H9 (cell line): Measurements from ENCODE around the gene SDC3. TPM values are rescaled to one million over a fixed set of nuclear protein-coding genes. Genes with fewer than 3 reads are reported as not detected.
A peak's percentile ranks its signal among the peaks of the same experiment; 100 is the strongest.

Experiments
- DNase-seq: peaks from one replicate; pipeline ENCODE4 v3.0.0-alpha.2; 2017
- H2AFZ ChIP-seq: one replicate; pipeline ENCODE4 v1.6.1; 2013; ENCODE audit warnings: mild to moderate bottlenecking, low read length, control low read depth, moderate library complexity
- H2AK5ac ChIP-seq: 2 replicates; pipeline ENCODE4 v1.6.1; 2013; ENCODE audit warnings: low read length, control low read depth, mixed read lengths; ENCODE audit not compliant: insufficient read length
- H2BK120ac ChIP-seq: one replicate; pipeline ENCODE4 v1.6.1; 2013; ENCODE audit warnings: low read depth, mild to moderate bottlenecking, low read length, control low read depth, inconsistent platforms; ENCODE audit not compliant: poor library complexity, severe bottlenecking
- H2BK12ac ChIP-seq: 2 replicates; pipeline ENCODE4 v1.6.1; 2013; ENCODE audit warnings: low read length, control low read depth, mixed read lengths, low read depth; ENCODE audit not compliant: insufficient read length
- H2BK15ac ChIP-seq: 2 replicates; pipeline ENCODE4 v1.6.1; 2013; ENCODE audit warnings: low read depth, low read length, control low read depth
- H2BK20ac ChIP-seq: one replicate; pipeline ENCODE4 v1.6.1; 2013; ENCODE audit warnings: low read depth, mild to moderate bottlenecking, low read length, control low read depth, inconsistent platforms; ENCODE audit not compliant: poor library complexity, severe bottlenecking
- H2BK5ac ChIP-seq: 2 replicates; pipeline ENCODE4 v1.6.1; 2013; ENCODE audit warnings: low read length, control low read depth, mixed read lengths; ENCODE audit not compliant: insufficient read length
- H3K14ac ChIP-seq: 2 replicates; pipeline ENCODE4 v1.6.1; 2013; ENCODE audit warnings: low read length, control low read depth; ENCODE audit not compliant: insufficient read depth
- H3K18ac ChIP-seq: 2 replicates; pipeline ENCODE4 v1.6.1; 2013; ENCODE audit warnings: low read depth, mild to moderate bottlenecking, mixed read lengths, low read length, control low read depth; ENCODE audit not compliant: insufficient read length
- H3K23ac ChIP-seq: 2 replicates; pipeline ENCODE4 v1.6.1; 2013; ENCODE audit warnings: low read length, control low read depth, mixed read lengths, low read depth; ENCODE audit not compliant: insufficient read length
- H3K23me2 ChIP-seq: 2 replicates; pipeline ENCODE4 v1.6.1; 2013; ENCODE audit warnings: low read depth, mild to moderate bottlenecking, mixed read lengths, low read length, control low read depth; ENCODE audit not compliant: insufficient read length, poor library complexity, severe bottlenecking
- H3K27ac ChIP-seq: 2 replicates; pipeline ENCODE4 v1.5.1; 2013; ENCODE audit warnings: low read length, control low read depth, mixed read lengths, low read depth; ENCODE audit not compliant: insufficient read length
- H3K27me3 ChIP-seq: 2 replicates; pipeline ENCODE4 v1.6.1; 2013; ENCODE audit warnings: low read length, control low read depth, inconsistent platforms; ENCODE audit not compliant: insufficient read depth
- H3K4ac ChIP-seq: 2 replicates; pipeline ENCODE4 v1.6.1; 2013; ENCODE audit warnings: low read depth, mild to moderate bottlenecking, control low read depth, inconsistent platforms, low read length, moderate library complexity
- H3K4me1 ChIP-seq: 2 replicates; pipeline ENCODE4 v1.6.1; 2013; ENCODE audit warnings: low read length, control low read depth, inconsistent platforms; ENCODE audit not compliant: insufficient read depth
- H3K4me2 ChIP-seq: 2 replicates; pipeline ENCODE4 v1.6.1; 2013; ENCODE audit warnings: low read length, control low read depth, mixed read lengths; ENCODE audit not compliant: insufficient read length, insufficient read depth
- H3K56ac ChIP-seq: 2 replicates; pipeline ENCODE4 v1.6.1; 2013; ENCODE audit warnings: low read depth, mild to moderate bottlenecking, mixed read lengths, low read length, control low read depth; ENCODE audit not compliant: insufficient read length
- H3K79me1 ChIP-seq: 2 replicates; pipeline ENCODE4 v1.6.1; 2013; ENCODE audit warnings: low read depth, mild to moderate bottlenecking, moderate library complexity, low read length, control low read depth, inconsistent platforms; ENCODE audit not compliant: insufficient read depth, poor library complexity, severe bottlenecking
- H3K79me2 ChIP-seq: 2 replicates; pipeline ENCODE4 v1.6.1; 2013; ENCODE audit warnings: low read length, control low read depth, inconsistent platforms; ENCODE audit not compliant: insufficient read depth
- H3K9ac ChIP-seq: 2 replicates; pipeline ENCODE4 v1.6.1; 2013; ENCODE audit warnings: low read length, control low read depth, mixed read lengths; ENCODE audit not compliant: insufficient read length; ENCODE audit errors: extremely low read depth
- H3K9me3 ChIP-seq: one replicate; pipeline ENCODE4 v1.6.1; 2013; ENCODE audit warnings: low read depth, low read length, inconsistent platforms; ENCODE audit not compliant: control insufficient read depth
- H3T11ph ChIP-seq: one replicate; pipeline ENCODE4 v1.6.1; 2013; ENCODE audit warnings: mild to moderate bottlenecking, low read length, control low read depth, inconsistent platforms
- H4K20me1 ChIP-seq: one replicate; pipeline ENCODE4 v1.6.1; 2013; ENCODE audit not compliant: control insufficient read depth, insufficient read length, insufficient read depth
- H4K5ac ChIP-seq: 2 replicates; pipeline ENCODE4 v1.6.1; 2013; ENCODE audit warnings: low read depth, mild to moderate bottlenecking, mixed read lengths, low read length, control low read depth; ENCODE audit not compliant: insufficient read length
- H4K8ac ChIP-seq: replicated peaks from 2 replicates; pipeline ENCODE4 v1.6.1; 2013; ENCODE audit warnings: low read length, control low read depth, mixed read lengths, low read depth; ENCODE audit not compliant: insufficient read length
- H4K91ac ChIP-seq: 2 replicates; pipeline ENCODE4 v1.6.1; 2013; ENCODE audit warnings: low read depth, mild to moderate bottlenecking, moderate library complexity, mixed read lengths, low read length, control low read depth; ENCODE audit not compliant: insufficient read length
- H3K27ac Mint-ChIP-seq, 3 experiments: 2 replicates in 2 of 3; 3 replicates in 1 of 3; pipeline ENCODE4 v1.8.0; 2020 to 2021; ENCODE audit warnings: mixed read lengths in 3 of 3, mild to moderate bottlenecking in 1 of 3, moderate library complexity in 1 of 3
- H3K27me3 Mint-ChIP-seq: 2 replicates; pipeline ENCODE4 v1.8.0; 2021; ENCODE audit warnings: low read depth, mild to moderate bottlenecking, moderate library complexity, mixed read lengths
- H3K36me3 Mint-ChIP-seq, 3 experiments: 2 replicates in 2 of 3; 3 replicates in 1 of 3; pipeline ENCODE4 v1.8.0; 2020 to 2021; ENCODE audit warnings: low read depth in 3 of 3, mixed read lengths in 3 of 3; ENCODE audit not compliant: insufficient read depth in 1 of 3
- H3K4me1 Mint-ChIP-seq, 2 experiments: 2 replicates each; pipeline ENCODE4 v1.8.0; 2020; ENCODE audit warnings: mixed read lengths in 2 of 2
- H3K4me3 Mint-ChIP-seq, 2 experiments: 2 replicates in 1 of 2; 3 replicates in 1 of 2; pipeline ENCODE4 v1.8.0; 2020 to 2021; ENCODE audit warnings: mild to moderate bottlenecking in 2 of 2, mixed read lengths in 2 of 2, moderate library complexity in 1 of 2
- H3K9me3 Mint-ChIP-seq, 2 experiments: 2 replicates in 1 of 2; 3 replicates in 1 of 2; pipeline ENCODE4 v1.8.0; 2020; ENCODE audit warnings: mild to moderate bottlenecking in 2 of 2, mixed read lengths in 2 of 2, moderate library complexity in 1 of 2
- WGBS: extraction: QIAGEN DNeasy Blood & Tissue Kit; methylation state at CpG from one replicate; pipeline ENCODE4 v1.1.7; 2013; ENCODE audit warnings: missing lambda C conversion rate, low lambda C conversion rate, mixed read lengths; ENCODE audit not compliant: insufficient read length; ENCODE audit errors: extremely low coverage; 5-methylcytosine and 5-hydroxymethylcytosine counted together
- total RNA-seq: library from RNA; stranded (reverse); gene quantifications from 2 replicates; pipeline ENCODE4 v1.2.1, GENCODE V29; 2021
- TF ChIP-seq, protein P1 (sequence below): fragments of 200-600 bp; sonication (generic); conservative IDR thresholded peaks from 3 replicates; pipeline ENCODE4 v1.8.0; 2021; ENCODE audit warnings: antibody characterized with exemption, mild to moderate bottlenecking

The SDC3 gene
- total RNA-seq, 1 experiment from 2014 or later, result 25.9 TPM

DNA sequence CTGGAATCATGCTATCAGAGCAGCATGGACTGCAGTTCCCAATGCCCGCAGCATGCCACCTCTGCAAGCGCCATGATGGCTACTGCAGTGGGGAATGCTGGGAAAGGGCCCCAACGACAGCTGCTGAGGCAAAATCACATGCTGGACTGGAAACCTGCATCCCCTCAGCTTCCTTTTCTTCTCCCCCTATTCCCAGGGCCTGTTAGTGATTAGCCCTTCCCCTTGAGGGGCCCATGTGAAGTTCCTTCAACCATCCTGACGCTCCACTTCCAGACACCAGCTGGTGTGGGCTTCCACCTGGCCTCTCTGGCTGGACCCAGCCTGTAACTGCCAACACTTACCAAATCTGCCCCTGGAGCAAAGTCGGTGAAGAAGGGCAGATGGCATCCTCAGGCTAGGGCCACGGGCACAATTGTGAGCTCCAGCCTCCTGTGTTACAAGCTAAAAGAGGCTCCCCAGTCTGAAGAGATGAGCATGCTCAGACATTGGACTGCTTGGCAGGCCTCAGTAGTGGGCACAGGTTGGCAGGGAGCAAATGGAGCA is 22.1 kb upstream of the SDC3 start:
- Histone ChIP-seq H3K18ac (no peak overlapping the region), H4K20me1 (no peaks in the 10 kb centered on the region), H3K14ac (no peak overlapping the region; the same call in 1 of the 2 replicates), H3K4ac (no peak overlapping the region), H3K23ac (no peak overlapping the region), H4K5ac (no peak overlapping the region), H3K4me1 (no peaks in the 10 kb centered on the region), H4K8ac (no peak overlapping the region), H2BK5ac (no peak overlapping the region), H2BK12ac (no peak overlapping the region), H3K27me3 (no peaks in the 10 kb centered on the region), H3T11ph (no peak overlapping the region), H2AFZ (no peak overlapping the region), H2BK20ac (no peak overlapping the region), H4K91ac (no peak overlapping the region), H3K56ac (no peak overlapping the region), H2BK120ac (no peak overlapping the region), H3K4me2 (no peak overlapping the region), H3K79me1 (no peaks in the 10 kb centered on the region), H2AK5ac (no peak overlapping the region), H2BK15ac (no peak overlapping the region), H3K9ac (no peak overlapping the region), H3K27ac (no peak overlapping the region), H3K23me2 (no peaks in the 10 kb centered on the region), H3K79me2 (no peaks in the 10 kb centered on the region), H3K9me3 (no peaks in the 10 kb centered on the region)
- H3K4me3 Mint-ChIP-seq, result no peak overlapping the region
- no CpG with 5 or more reads among the region's 6 CpGs for WGBS
- H3K36me3 Mint-ChIP-seq, result peaks cover 9 to 37% (median 31%) of the 10 kb centered on the region in 3 experiments; a peak in 6 of 7 replicates
- no peaks in the 10 kb centered on the region for H3K9me3 Mint-ChIP-seq
- peak overlapping the region in 2 of 3 experiments; percentile 56 to 85; a peak in 3 of 7 replicates for H3K27ac Mint-ChIP-seq
- H3K4me1 Mint-ChIP-seq, result peaks cover 3 to 11% of the 10 kb centered on the region in 2 experiments
- no peak for DNase-seq
- no peaks in the 10 kb centered on the region for H3K27me3 Mint-ChIP-seq
- TF ChIP-seq, protein P1, sequence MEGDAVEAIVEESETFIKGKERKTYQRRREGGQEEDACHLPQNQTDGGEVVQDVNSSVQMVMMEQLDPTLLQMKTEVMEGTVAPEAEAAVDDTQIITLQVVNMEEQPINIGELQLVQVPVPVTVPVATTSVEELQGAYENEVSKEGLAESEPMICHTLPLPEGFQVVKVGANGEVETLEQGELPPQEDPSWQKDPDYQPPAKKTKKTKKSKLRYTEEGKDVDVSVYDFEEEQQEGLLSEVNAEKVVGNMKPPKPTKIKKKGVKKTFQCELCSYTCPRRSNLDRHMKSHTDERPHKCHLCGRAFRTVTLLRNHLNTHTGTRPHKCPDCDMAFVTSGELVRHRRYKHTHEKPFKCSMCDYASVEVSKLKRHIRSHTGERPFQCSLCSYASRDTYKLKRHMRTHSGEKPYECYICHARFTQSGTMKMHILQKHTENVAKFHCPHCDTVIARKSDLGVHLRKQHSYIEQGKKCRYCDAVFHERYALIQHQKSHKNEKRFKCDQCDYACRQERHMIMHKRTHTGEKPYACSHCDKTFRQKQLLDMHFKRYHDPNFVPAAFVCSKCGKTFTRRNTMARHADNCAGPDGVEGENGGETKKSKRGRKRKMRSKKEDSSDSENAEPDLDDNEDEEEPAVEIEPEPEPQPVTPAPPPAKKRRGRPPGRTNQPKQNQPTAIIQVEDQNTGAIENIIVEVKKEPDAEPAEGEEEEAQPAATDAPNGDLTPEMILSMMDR, result no peak
